Neural cell (in vitro differentiated cells): ENCODE data around the gene SLC37A1. TPM values are rescaled to one million over a fixed set of nuclear protein-coding genes. Genes with fewer than 3 reads are reported as not detected.

ENCODE experiments used
- H2AFZ ChIP-seq: fragments of 200-600, 300-800 bp; sonication (generic), shearing (Covaris generic); 2 replicates; pipeline ENCODE4 v1.6.0; 2014; ENCODE audit warnings: low read depth, mild to moderate bottlenecking, antibody characterized with exemption, low read length, moderate library complexity
- H3F3A ChIP-seq: fragments of 200-600 bp; shearing (Covaris generic); 2 replicates; pipeline ENCODE4 v1.6.1; 2016; ENCODE audit warnings: mild to moderate bottlenecking, moderate library complexity, mixed read lengths, antibody characterized with exemption, low read length; ENCODE audit not compliant: insufficient read depth, poor library complexity, severe bottlenecking
- H3K27ac ChIP-seq: fragments of 200-600, 300-800 bp; sonication (generic), shearing (Covaris generic); 2 replicates; pipeline ENCODE4 v1.5.1; 2014; ENCODE audit warnings: mild to moderate bottlenecking, low read length, moderate library complexity
- H3K27me3 ChIP-seq: fragments of 300-800, 200-600 bp; sonication (generic), shearing (Covaris generic); 2 replicates; pipeline ENCODE4 v1.6.0; 2014; ENCODE audit warnings: mild to moderate bottlenecking, low read depth, low read length, moderate library complexity; ENCODE audit not compliant: insufficient read depth
- H3K36me3 ChIP-seq: fragments of 300-800, 200-600 bp; sonication (generic), shearing (Covaris generic); 2 replicates; pipeline ENCODE4 v1.5.1; 2014; ENCODE audit warnings: mild to moderate bottlenecking, antibody characterized with exemption, low read length, moderate library complexity; ENCODE audit not compliant: insufficient read depth
- H3K4me2 ChIP-seq: fragments of 300-800, 200-600 bp; sonication (generic), shearing (Covaris generic); 2 replicates; pipeline ENCODE4 v1.6.0; 2014; ENCODE audit warnings: mild to moderate bottlenecking, low read length
- H3K4me3 ChIP-seq: fragments of 300-800, 200-600 bp; sonication (generic), shearing (Covaris generic); 2 replicates; pipeline ENCODE4 v1.5.1; 2014; ENCODE audit warnings: mild to moderate bottlenecking, low read length, moderate library complexity
- H3K79me2 ChIP-seq: fragments of 200-600 bp; shearing (Covaris generic); replicated peaks from 2 replicates; pipeline ENCODE4 v1.6.0; 2014; ENCODE audit warnings: mild to moderate bottlenecking, low read length, moderate library complexity; ENCODE audit not compliant: insufficient read depth
- H3K9ac ChIP-seq: fragments of 300-800, 200-600 bp; sonication (generic), shearing (Covaris generic); 2 replicates; pipeline ENCODE4 v1.6.1; 2016; ENCODE audit warnings: mild to moderate bottlenecking, low read length, mixed read lengths
- H3K9me2 ChIP-seq: fragments of 200-600 bp; shearing (Covaris generic); 2 replicates; pipeline ENCODE4 v1.6.1; 2016; ENCODE audit warnings: mild to moderate bottlenecking, low read length, mixed read lengths; ENCODE audit not compliant: insufficient read depth
- H3K9me3 ChIP-seq: fragments of 200-600, 300-800 bp; sonication (generic), shearing (Covaris generic); 2 replicates; pipeline ENCODE4 v1.6.1; 2016; ENCODE audit warnings: mild to moderate bottlenecking, mixed run types, low read length, moderate library complexity, mixed read lengths
- H4K20me1 ChIP-seq: fragments of 200-600 bp; shearing (Covaris generic); 2 replicates; pipeline ENCODE4 v1.6.1; 2016; ENCODE audit warnings: mild to moderate bottlenecking, mixed run types; ENCODE audit not compliant: insufficient read depth
- EP300 ChIP-seq: fragments of 450-650 bp; conservative IDR thresholded peaks from 2 replicates; pipeline ENCODE4 v1.6.1; 2014; ENCODE audit warnings: antibody characterized with exemption, mild to moderate bottlenecking, moderate library complexity; ENCODE audit not compliant: poor library complexity, severe bottlenecking
- EZH2 ChIP-seq: fragments of 200-600, 300-800 bp; shearing (Covaris generic), sonication (generic); IDR thresholded peaks from 2 replicates; pipeline ENCODE4 v1.6.1; 2014; ENCODE audit warnings: antibody characterized with exemption, low read length, borderline replicate concordance, mild to moderate bottlenecking; ENCODE audit not compliant: insufficient read depth, poor library complexity, severe bottlenecking
- MXI1 ChIP-seq: fragments of 450-650 bp; conservative IDR thresholded peaks from 2 replicates; pipeline ENCODE4 v1.6.1; 2014; ENCODE audit warnings: antibody characterized with exemption, mild to moderate bottlenecking; ENCODE audit not compliant: poor library complexity, severe bottlenecking
- POLR2AphosphoS5 ChIP-seq: IDR thresholded peaks from 2 replicates; pipeline ENCODE4 v1.6.1; 2012
- RAD21 ChIP-seq: fragments of 450-650 bp; conservative IDR thresholded peaks from 2 replicates; pipeline ENCODE4 v1.6.1; 2014; ENCODE audit warnings: antibody characterized with exemption, mild to moderate bottlenecking, moderate library complexity
- REST ChIP-seq: IDR thresholded peaks from 2 replicates; pipeline ENCODE4 v1.6.1; 2012; ENCODE audit warnings: borderline replicate concordance
- SMC3 ChIP-seq: fragments of 450-650 bp; conservative IDR thresholded peaks from 2 replicates; pipeline ENCODE4 v1.6.1; 2014; ENCODE audit warnings: antibody characterized with exemption, mild to moderate bottlenecking, moderate library complexity; ENCODE audit not compliant: poor library complexity
- TAF1 ChIP-seq: IDR thresholded peaks from 2 replicates; pipeline ENCODE4 v1.6.1; 2012; ENCODE audit warnings: low read depth
- polyA plus RNA-seq: library from polyadenylated mRNA; depleted of rRNA; stranded (reverse); fragments of >200 nt; gene quantifications from 2 replicates; pipeline ENCODE4 v1.2.3, GENCODE V29; 2014
- TF ChIP-seq, protein P1 (sequence below): fragments of 450-650 bp; IDR thresholded peaks from 2 replicates; pipeline ENCODE4 v1.5.1; 2014; ENCODE audit warnings: antibody characterized with exemption, mild to moderate bottlenecking, moderate library complexity; ENCODE audit not compliant: poor library complexity, severe bottlenecking

SLC37A1 gene
- polyA plus RNA-seq, 1 donor from 2014 or later: 60.7 TPM

GRCh38 chr21:42587036-42587435 lies 73.4 kb downstream of the SLC37A1 start:
- H3K9ac ChIP-seq: no peak overlapping the region

GRCh38 chr21:42590431-42591131 lies 76.9 kb downstream of the SLC37A1 start:
- no peaks in the 10 kb centered on the region for H4K20me1 ChIP-seq
- no peaks in the 10 kb centered on the region for H3K9me3 ChIP-seq
- no peak overlapping the region for H2AFZ ChIP-seq
- H3K36me3 ChIP-seq: no peaks in the 10 kb centered on the region
- no peaks in the 10 kb centered on the region for H3K9me2 ChIP-seq
- H3K79me2 ChIP-seq: no peaks in the 10 kb centered on the region
- H3F3A ChIP-seq: no peaks in the 10 kb centered on the region
- H3K9ac ChIP-seq: no peak overlapping the region
- no peak overlapping the region for H3K4me3 ChIP-seq
- H3K27ac ChIP-seq: no peak overlapping the region
- H3K4me2 ChIP-seq: no peak overlapping the region
- no peaks in the 10 kb centered on the region for H3K27me3 ChIP-seq
- TF ChIP-seq, protein P1, sequence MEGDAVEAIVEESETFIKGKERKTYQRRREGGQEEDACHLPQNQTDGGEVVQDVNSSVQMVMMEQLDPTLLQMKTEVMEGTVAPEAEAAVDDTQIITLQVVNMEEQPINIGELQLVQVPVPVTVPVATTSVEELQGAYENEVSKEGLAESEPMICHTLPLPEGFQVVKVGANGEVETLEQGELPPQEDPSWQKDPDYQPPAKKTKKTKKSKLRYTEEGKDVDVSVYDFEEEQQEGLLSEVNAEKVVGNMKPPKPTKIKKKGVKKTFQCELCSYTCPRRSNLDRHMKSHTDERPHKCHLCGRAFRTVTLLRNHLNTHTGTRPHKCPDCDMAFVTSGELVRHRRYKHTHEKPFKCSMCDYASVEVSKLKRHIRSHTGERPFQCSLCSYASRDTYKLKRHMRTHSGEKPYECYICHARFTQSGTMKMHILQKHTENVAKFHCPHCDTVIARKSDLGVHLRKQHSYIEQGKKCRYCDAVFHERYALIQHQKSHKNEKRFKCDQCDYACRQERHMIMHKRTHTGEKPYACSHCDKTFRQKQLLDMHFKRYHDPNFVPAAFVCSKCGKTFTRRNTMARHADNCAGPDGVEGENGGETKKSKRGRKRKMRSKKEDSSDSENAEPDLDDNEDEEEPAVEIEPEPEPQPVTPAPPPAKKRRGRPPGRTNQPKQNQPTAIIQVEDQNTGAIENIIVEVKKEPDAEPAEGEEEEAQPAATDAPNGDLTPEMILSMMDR: no peak
- no peak for TF ChIP-seq TAF1
- no peak for TF ChIP-seq POLR2AphosphoS5
- no peak for TF ChIP-seq MXI1
- no peak for TF ChIP-seq RAD21
- TF ChIP-seq EZH2: no peak
- TF ChIP-seq SMC3: no peak
- TF ChIP-seq EP300: no peak

More at GRCh38 chr21:42587036-42587435, 73.4 kb downstream of the SLC37A1 start:
- TF ChIP-seq, protein P1: no peak
- TF ChIP-seq EP300: no peak
- TF ChIP-seq POLR2AphosphoS5: no peak
- no peak for TF ChIP-seq RAD21
- no peak for TF ChIP-seq MXI1
- no peak for TF ChIP-seq REST
- no peak for TF ChIP-seq SMC3
- no peak for TF ChIP-seq TAF1
- no peak for TF ChIP-seq EZH2
- Histone ChIP-seq H3K9me3 (no peaks in the 10 kb centered on the region), H3K27ac (no peak overlapping the region), H3F3A (no peaks in the 10 kb centered on the region), H3K36me3 (no peaks in the 10 kb centered on the region), H3K79me2 (no peaks in the 10 kb centered on the region), H3K4me2 (no peak overlapping the region), H3K27me3 (no peaks in the 10 kb centered on the region), H3K9me2 (no peaks in the 10 kb centered on the region), H3K4me3 (no peak overlapping the region), H2AFZ (no peak overlapping the region), H4K20me1 (no peaks in the 10 kb centered on the region)
